HepG2 (cell line): Measurements from ENCODE around the gene SLC6A12. TPM values are rescaled to one million over a fixed set of nuclear protein-coding genes. Genes with fewer than 3 reads are reported as not detected.

Experiments
- BHLHE40 ChIP-seq: IDR thresholded peaks from 2 replicates; pipeline ENCODE4 v1.6.1; 2011; ENCODE audit warnings: low read length, improper control_type of control experiment
- GABPA ChIP-seq, 2 experiments: IDR thresholded peaks; 2 replicates each; pipeline ENCODE4 v1.6.1; 2011 to 2016; ENCODE audit warnings: low read depth in 2 of 2, low read length in 1 of 2, missing biosample characterization in 1 of 2, missing genetic modification characterization in 1 of 2
- HNF4A ChIP-seq: sonication (generic); formaldehyde crosslinking; IDR thresholded peaks from 2 replicates; pipeline ENCODE4 v1.4.0; 2020; ENCODE audit warnings: missing genetic modification reagents
- HNF4G ChIP-seq, 2 experiments: sonication (generic) in 1 of 2; formaldehyde crosslinking in 1 of 2; IDR thresholded peaks; 2 replicates each; pipeline versions ENCODE4 v1.4.0 to v1.6.1; 2011 to 2020; ENCODE audit warnings: borderline replicate concordance in 2 of 2, low read depth in 2 of 2, mild to moderate bottlenecking in 2 of 2, low read length in 1 of 2, missing genetic modification reagents in 1 of 2, moderate library complexity in 1 of 2
- KMT2A ChIP-seq: sonication (generic); formaldehyde crosslinking; IDR thresholded peaks from 2 replicates; pipeline ENCODE4 v1.4.0; 2020; ENCODE audit warnings: missing genetic modification reagents
- LCORL ChIP-seq, 2 experiments: fragments of 450-650 bp in 1 of 2; sonication (generic) in 1 of 2; formaldehyde crosslinking in 1 of 2; IDR thresholded peaks; 2 replicates each; pipeline versions ENCODE4 v1.5.0 to v1.6.1; 2017 to 2020; ENCODE audit warnings: antibody characterized with exemption in 1 of 2, missing genetic modification reagents in 1 of 2
- MLLT10 ChIP-seq: sonication (generic); formaldehyde crosslinking; IDR thresholded peaks from 2 replicates; pipeline ENCODE4 v1.4.0; 2020; ENCODE audit warnings: missing genetic modification reagents
- NFIB ChIP-seq: sonication (generic); formaldehyde crosslinking; IDR thresholded peaks from 2 replicates; pipeline ENCODE4 v1.9.0; 2021; ENCODE audit warnings: missing genetic modification reagents, mild to moderate bottlenecking, borderline replicate concordance
- NFRKB ChIP-seq: fragments of 450-650 bp; IDR thresholded peaks from 2 replicates; pipeline ENCODE4 v1.6.1; 2017
- PHB2 ChIP-seq: fragments of 450-650 bp; IDR thresholded peaks from 2 replicates; pipeline ENCODE4 v1.6.1; 2018; ENCODE audit not compliant: partially characterized antibody
- RAD21 ChIP-seq: fragments of 450-650 bp; formaldehyde crosslinking; IDR thresholded peaks from 2 replicates; pipeline ENCODE4 v1.5.0; 2020; ENCODE audit warnings: mild to moderate bottlenecking
- RBM39 ChIP-seq: fragments of 200-400 bp; formaldehyde crosslinking; IDR thresholded peaks from one replicate; pipeline ENCODE4 v1.6.1; 2018; ENCODE audit warnings: antibody characterized with exemption, mild to moderate bottlenecking, low read depth, low read length; ENCODE audit not compliant: poor library complexity, severe bottlenecking
- ZNF136 ChIP-seq: sonication (generic); formaldehyde crosslinking; IDR thresholded peaks from 2 replicates; pipeline ENCODE4 v1.8.1; 2022; ENCODE audit warnings: low read depth, mild to moderate bottlenecking, moderate library complexity, missing genetic modification reagents
- ZNF382 ChIP-seq: sonication (generic); formaldehyde crosslinking; IDR thresholded peaks from 2 replicates; pipeline ENCODE4 v1.5.0; 2020; ENCODE audit warnings: missing genetic modification reagents, mild to moderate bottlenecking, borderline replicate concordance
- ZNF746 ChIP-seq: sonication (generic); formaldehyde crosslinking; IDR thresholded peaks from 2 replicates; pipeline ENCODE4 v1.8.0; 2022; ENCODE audit warnings: mild to moderate bottlenecking, missing genetic modification reagents
- polyA plus RNA-seq, 8 experiments: library from polyadenylated mRNA; depleted of rRNA in 3 of 8; stranded (reverse) in 7 of 8; unstranded in 1 of 8; fragments of >200 nt; fragmentation: Illumina TruSeq in 4 of 8; extraction: Trizol in 4 of 8; gene quantifications; 2 replicates each; pipeline versions ENCODE4 v1.2.1 to v1.2.3, GENCODE V29; 2011 to 2016; ENCODE audit warnings: low read depth in 4 of 8, missing spikeins in 1 of 8, mixed read lengths in 1 of 8; ENCODE audit not compliant: insufficient read depth in 1 of 8
- total RNA-seq, 5 experiments: library from RNA; depleted of rRNA; stranded (reverse); fragments of >200 nt; fragmentation: Illumina TruSeq; extraction: Trizol; gene quantifications; 2 replicates each; pipeline ENCODE4 v1.2.3, GENCODE V29; 2016; ENCODE audit warnings: low read depth in 1 of 5
- TF ChIP-seq, protein P1 (sequence below): sonication (generic); formaldehyde crosslinking; IDR thresholded peaks from 2 replicates; pipeline ENCODE4 v1.4.0; 2020; ENCODE audit warnings: mild to moderate bottlenecking, missing genetic modification reagents, borderline replicate concordance
- TF ChIP-seq, protein P2 (sequence below): sonication (generic); formaldehyde crosslinking; IDR thresholded peaks from 2 replicates; pipeline ENCODE4 v1.4.0; 2020; ENCODE audit warnings: mild to moderate bottlenecking, missing genetic modification reagents
- TF ChIP-seq, protein P3 (sequence below): IDR thresholded peaks from 2 replicates; pipeline ENCODE4 v1.6.1; 2012; ENCODE audit warnings: low read depth, low read length, improper control_type of control experiment
- TF ChIP-seq, protein P4 (sequence below): sonication (generic); formaldehyde crosslinking; IDR thresholded peaks from 2 replicates; pipeline ENCODE4 v1.9.0; 2021; ENCODE audit warnings: missing genetic modification reagents, borderline replicate concordance

Gene SLC6A12
- total and polyA plus RNA-seq, 2 of the 13 experiments (the other 11 are each of a cell fraction or from before 2014, with no cell fraction given) = 3.7 to 18.8 TPM

DNA sequence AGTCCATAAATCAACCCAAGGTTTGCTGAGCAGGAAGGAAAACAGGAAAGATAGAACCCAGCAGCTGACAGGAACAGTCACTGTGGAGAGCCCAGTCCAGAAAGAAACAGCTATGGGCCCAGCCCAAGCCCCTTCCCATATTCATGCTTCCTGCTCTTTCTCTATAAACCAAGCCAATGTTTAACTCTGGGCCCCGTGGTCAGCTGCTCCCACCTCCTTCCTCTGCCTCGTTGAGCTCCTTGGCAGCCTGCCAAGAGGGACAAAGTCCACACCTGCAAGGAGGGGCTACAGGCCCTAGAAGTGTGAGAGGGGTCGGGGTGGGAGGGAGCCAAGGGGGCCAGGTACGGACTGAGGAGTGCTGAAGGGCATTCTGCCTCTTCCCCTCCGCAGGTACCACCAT, 38.7 kb upstream of the SLC6A12 start (continued):
- TF ChIP-seq, protein P1, sequence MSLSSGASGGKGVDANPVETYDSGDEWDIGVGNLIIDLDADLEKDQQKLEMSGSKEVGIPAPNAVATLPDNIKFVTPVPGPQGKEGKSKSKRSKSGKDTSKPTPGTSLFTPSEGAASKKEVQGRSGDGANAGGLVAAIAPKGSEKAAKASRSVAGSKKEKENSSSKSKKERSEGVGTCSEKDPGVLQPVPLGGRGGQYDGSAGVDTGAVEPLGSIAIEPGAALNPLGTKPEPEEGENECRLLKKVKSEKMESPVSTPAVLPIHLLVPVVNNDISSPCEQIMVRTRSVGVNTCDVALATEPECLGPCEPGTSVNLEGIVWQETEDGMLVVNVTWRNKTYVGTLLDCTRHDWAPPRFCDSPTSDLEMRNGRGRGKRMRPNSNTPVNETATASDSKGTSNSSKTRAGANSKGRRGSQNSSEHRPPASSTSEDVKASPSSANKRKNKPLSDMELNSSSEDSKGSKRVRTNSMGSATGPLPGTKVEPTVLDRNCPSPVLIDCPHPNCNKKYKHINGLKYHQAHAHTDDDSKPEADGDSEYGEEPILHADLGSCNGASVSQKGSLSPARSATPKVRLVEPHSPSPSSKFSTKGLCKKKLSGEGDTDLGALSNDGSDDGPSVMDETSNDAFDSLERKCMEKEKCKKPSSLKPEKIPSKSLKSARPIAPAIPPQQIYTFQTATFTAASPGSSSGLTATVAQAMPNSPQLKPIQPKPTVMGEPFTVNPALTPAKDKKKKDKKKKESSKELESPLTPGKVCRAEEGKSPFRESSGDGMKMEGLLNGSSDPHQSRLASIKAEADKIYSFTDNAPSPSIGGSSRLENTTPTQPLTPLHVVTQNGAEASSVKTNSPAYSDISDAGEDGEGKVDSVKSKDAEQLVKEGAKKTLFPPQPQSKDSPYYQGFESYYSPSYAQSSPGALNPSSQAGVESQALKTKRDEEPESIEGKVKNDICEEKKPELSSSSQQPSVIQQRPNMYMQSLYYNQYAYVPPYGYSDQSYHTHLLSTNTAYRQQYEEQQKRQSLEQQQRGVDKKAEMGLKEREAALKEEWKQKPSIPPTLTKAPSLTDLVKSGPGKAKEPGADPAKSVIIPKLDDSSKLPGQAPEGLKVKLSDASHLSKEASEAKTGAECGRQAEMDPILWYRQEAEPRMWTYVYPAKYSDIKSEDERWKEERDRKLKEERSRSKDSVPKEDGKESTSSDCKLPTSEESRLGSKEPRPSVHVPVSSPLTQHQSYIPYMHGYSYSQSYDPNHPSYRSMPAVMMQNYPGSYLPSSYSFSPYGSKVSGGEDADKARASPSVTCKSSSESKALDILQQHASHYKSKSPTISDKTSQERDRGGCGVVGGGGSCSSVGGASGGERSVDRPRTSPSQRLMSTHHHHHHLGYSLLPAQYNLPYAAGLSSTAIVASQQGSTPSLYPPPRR (CRISPR knock-in tag) = no peak
- TF ChIP-seq, protein P2, sequence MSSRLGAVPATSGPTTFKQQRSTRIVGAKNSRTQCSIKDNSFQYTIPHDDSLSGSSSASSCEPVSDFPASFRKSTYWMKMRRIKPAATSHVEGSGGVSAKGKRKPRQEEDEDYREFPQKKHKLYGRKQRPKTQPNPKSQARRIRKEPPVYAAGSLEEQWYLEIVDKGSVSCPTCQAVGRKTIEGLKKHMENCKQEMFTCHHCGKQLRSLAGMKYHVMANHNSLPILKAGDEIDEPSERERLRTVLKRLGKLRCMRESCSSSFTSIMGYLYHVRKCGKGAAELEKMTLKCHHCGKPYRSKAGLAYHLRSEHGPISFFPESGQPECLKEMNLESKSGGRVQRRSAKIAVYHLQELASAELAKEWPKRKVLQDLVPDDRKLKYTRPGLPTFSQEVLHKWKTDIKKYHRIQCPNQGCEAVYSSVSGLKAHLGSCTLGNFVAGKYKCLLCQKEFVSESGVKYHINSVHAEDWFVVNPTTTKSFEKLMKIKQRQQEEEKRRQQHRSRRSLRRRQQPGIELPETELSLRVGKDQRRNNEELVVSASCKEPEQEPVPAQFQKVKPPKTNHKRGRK = no peak
- 0 out of 2 replicates have a peak, but pooled peaks have one; percentile 26 for TF ChIP-seq NFIB
- no peak for TF ChIP-seq KMT2A
- TF ChIP-seq ZNF382 (CRISPR knock-in tag) = no peak
- TF ChIP-seq ZNF746 (CRISPR knock-in tag) = no peak
- peak; percentile 69; the same call in 1 of the 2 replicates for TF ChIP-seq LCORL (IDR thresholded peaks at IDR 0.05)
- no peak for TF ChIP-seq LCORL (CRISPR knock-in tag; IDR thresholded peaks at IDR 0.05)
- no peak for TF ChIP-seq MLLT10 (CRISPR knock-in tag)
- TF ChIP-seq RBM39 = no peak
- no peak for TF ChIP-seq RAD21 (CRISPR knock-in tag)
- TF ChIP-seq PHB2 = no peak
- no peak for TF ChIP-seq NFRKB
- TF ChIP-seq HNF4G (IDR thresholded peaks at IDR 0.05; ENCODE audit: borderline replicate concordance, low read depth, low read length) = 0 out of 2 replicates have a peak, but pooled peaks have one; percentile 34
- TF ChIP-seq HNF4G (CRISPR knock-in tag; IDR thresholded peaks at IDR 0.05; ENCODE audit: borderline replicate concordance, low read depth) = no peak
- TF ChIP-seq HNF4A (CRISPR knock-in tag) = peak; percentile 53
- TF ChIP-seq, protein P3, sequence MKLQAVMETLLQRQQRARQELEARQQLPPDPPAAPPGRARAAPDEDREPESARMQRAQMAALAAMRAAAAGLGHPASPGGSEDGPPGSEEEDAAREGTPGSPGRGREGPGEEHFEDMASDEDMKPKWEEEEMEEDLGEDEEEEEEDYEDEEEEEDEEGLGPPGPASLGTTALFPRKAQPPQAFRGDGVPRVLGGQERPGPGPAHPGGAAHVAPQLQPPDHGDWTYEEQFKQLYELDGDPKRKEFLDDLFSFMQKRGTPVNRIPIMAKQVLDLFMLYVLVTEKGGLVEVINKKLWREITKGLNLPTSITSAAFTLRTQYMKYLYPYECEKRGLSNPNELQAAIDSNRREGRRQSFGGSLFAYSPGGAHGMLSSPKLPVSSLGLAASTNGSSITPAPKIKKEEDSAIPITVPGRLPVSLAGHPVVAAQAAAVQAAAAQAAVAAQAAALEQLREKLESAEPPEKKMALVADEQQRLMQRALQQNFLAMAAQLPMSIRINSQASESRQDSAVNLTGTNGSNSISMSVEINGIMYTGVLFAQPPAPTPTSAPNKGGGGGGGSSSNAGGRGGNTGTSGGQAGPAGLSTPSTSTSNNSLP = no peak
- TF ChIP-seq BHLHE40 = no peak
- no peak for TF ChIP-seq GABPA (IDR thresholded peaks at IDR 0.05; ENCODE audit: low read depth, low read length)
- TF ChIP-seq GABPA (CRISPR knock-in tag; IDR thresholded peaks at IDR 0.05; ENCODE audit: low read depth) = no peak
- TF ChIP-seq, protein P4, sequence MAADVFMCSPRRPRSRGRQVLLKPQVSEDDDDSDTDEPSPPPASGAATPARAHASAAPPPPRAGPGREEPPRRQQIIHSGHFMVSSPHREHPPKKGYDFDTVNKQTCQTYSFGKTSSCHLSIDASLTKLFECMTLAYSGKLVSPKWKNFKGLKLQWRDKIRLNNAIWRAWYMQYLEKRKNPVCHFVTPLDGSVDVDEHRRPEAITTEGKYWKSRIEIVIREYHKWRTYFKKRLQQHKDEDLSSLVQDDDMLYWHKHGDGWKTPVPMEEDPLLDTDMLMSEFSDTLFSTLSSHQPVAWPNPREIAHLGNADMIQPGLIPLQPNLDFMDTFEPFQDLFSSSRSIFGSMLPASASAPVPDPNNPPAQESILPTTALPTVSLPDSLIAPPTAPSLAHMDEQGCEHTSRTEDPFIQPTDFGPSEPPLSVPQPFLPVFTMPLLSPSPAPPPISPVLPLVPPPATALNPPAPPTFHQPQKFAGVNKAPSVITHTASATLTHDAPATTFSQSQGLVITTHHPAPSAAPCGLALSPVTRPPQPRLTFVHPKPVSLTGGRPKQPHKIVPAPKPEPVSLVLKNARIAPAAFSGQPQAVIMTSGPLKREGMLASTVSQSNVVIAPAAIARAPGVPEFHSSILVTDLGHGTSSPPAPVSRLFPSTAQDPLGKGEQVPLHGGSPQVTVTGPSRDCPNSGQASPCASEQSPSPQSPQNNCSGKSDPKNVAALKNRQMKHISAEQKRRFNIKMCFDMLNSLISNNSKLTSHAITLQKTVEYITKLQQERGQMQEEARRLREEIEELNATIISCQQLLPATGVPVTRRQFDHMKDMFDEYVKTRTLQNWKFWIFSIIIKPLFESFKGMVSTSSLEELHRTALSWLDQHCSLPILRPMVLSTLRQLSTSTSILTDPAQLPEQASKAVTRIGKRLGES (CRISPR knock-in tag) = no peak
- TF ChIP-seq ZNF136 (CRISPR knock-in tag) = no peak
